HFFc6 (cell line): ENCODE results near the gene CLCN1. TPM values are rescaled to one million over a fixed set of nuclear protein-coding genes. Genes with fewer than 3 reads are reported as not detected.

ENCODE experiments used
- DNase-seq: peaks from one replicate; pipeline ENCODE4 v3.0.0-alpha.2; 2018
- H3K27ac Mint-ChIP-seq: 2 replicates; pipeline ENCODE4 v1.8.0; 2020; ENCODE audit warnings: mild to moderate bottlenecking, mixed read lengths
- H3K27me3 Mint-ChIP-seq: 2 replicates; pipeline ENCODE4 v1.8.0; 2021; ENCODE audit warnings: mild to moderate bottlenecking, moderate library complexity, mixed read lengths; ENCODE audit not compliant: insufficient read depth
- H3K36me3 Mint-ChIP-seq: 2 replicates; pipeline ENCODE4 v1.8.0; 2021; ENCODE audit warnings: low read depth, mixed read lengths
- H3K4me1 Mint-ChIP-seq: 2 replicates; pipeline ENCODE4 v1.8.0; 2020; ENCODE audit warnings: low read depth, mixed read lengths
- H3K4me3 Mint-ChIP-seq: 2 replicates; pipeline ENCODE4 v1.8.0; 2020; ENCODE audit warnings: mild to moderate bottlenecking, moderate library complexity, mixed read lengths
- H3K9me3 Mint-ChIP-seq: 2 replicates; pipeline ENCODE4 v1.8.0; 2020; ENCODE audit warnings: mild to moderate bottlenecking, mixed read lengths
- CTCF ChIP-seq: fragments of 200-600 bp; sonication (generic); IDR thresholded peaks from 2 replicates; pipeline ENCODE4 v1.5.0; 2021; ENCODE audit warnings: antibody characterized with exemption, mild to moderate bottlenecking
- total RNA-seq, 6 experiments: library from RNA; stranded (reverse); fragmentation: NEBNext Ultra II Directional; extraction: Animal tissue kit (Norgen Biotek cat#: 25700); gene quantifications; 2 replicates in 1 of 6; 3 replicates in 5 of 6; pipeline ENCODE4 v1.2.3, GENCODE V29; 2021

CLCN1 gene
- total RNA-seq, 6 experiments from 2014 or later: not detected

GRCh38 chr7:143354376-143354775, 38.5 kb downstream of the CLCN1 start:
- peaks cover 36% of the 10 kb centered on the region for H3K27me3 Mint-ChIP-seq
- no peak for DNase-seq

GRCh38 chr7:143354965-143355364, 39.1 kb downstream of the CLCN1 start:
- H3K27ac Mint-ChIP-seq: no peak overlapping the region

More at GRCh38 chr7:143354376-143354775, 38.5 kb downstream of the CLCN1 start:
- Mint-ChIP-seq H3K9me3 (no peaks in the 10 kb centered on the region), H3K4me1 (no peaks in the 10 kb centered on the region), H3K4me3 (no peak overlapping the region), H3K27ac (no peak overlapping the region), H3K36me3 (no peaks in the 10 kb centered on the region)
- TF ChIP-seq CTCF: no peak

GRCh38 chr7:143355450-143356385, 39.8 kb downstream of the CLCN1 start:
- peaks cover 44% of the 10 kb centered on the region for H3K27me3 Mint-ChIP-seq

More at GRCh38 chr7:143354965-143355364, 39.1 kb downstream of the CLCN1 start:
- H3K4me3 Mint-ChIP-seq: no peak overlapping the region
- TF ChIP-seq CTCF: no peak
- no peaks in the 10 kb centered on the region for H3K36me3 Mint-ChIP-seq
- peaks cover 37% of the 10 kb centered on the region for H3K27me3 Mint-ChIP-seq
- no peak for DNase-seq
- no peaks in the 10 kb centered on the region for H3K4me1 Mint-ChIP-seq
- no peaks in the 10 kb centered on the region for H3K9me3 Mint-ChIP-seq

GRCh38 chr7:143356414-143357050, 40.6 kb downstream of the CLCN1 start:
- no peak for DNase-seq
- TF ChIP-seq CTCF: no peak
- Mint-ChIP-seq H3K27ac (no peak overlapping the region), H3K27me3 (peaks cover 39% of the 10 kb centered on the region), H3K4me1 (no peaks in the 10 kb centered on the region), H3K4me3 (no peak overlapping the region), H3K36me3 (no peaks in the 10 kb centered on the region), H3K9me3 (no peaks in the 10 kb centered on the region)

More at GRCh38 chr7:143355450-143356385, 39.8 kb downstream of the CLCN1 start:
- no peak overlapping the region for H3K4me3 Mint-ChIP-seq
- no peak for DNase-seq
- H3K27ac Mint-ChIP-seq: no peak overlapping the region
- no peak; the same call in 1 of the 2 replicates for TF ChIP-seq CTCF
- H3K36me3 Mint-ChIP-seq: no peaks in the 10 kb centered on the region
- H3K4me1 Mint-ChIP-seq: no peaks in the 10 kb centered on the region
- no peaks in the 10 kb centered on the region for H3K9me3 Mint-ChIP-seq

GRCh38 chr7:143358626-143359025, 42.7 kb downstream of the CLCN1 start:
- no peak for TF ChIP-seq CTCF
- Mint-ChIP-seq H3K36me3 (no peaks in the 10 kb centered on the region), H3K4me1 (no peaks in the 10 kb centered on the region), H3K9me3 (no peaks in the 10 kb centered on the region), H3K27me3 (peaks cover 44% of the 10 kb centered on the region), H3K27ac (no peak overlapping the region), H3K4me3 (no peak overlapping the region)
- no peak for DNase-seq
